GM08714 (cell line): ENCODE data around the gene PRDM16.

ENCODE experiments used
- H3K4me3 ChIP-seq: fragments of 200-500 bp; sonication (Bioruptor generic); 2 replicates; pipeline ENCODE4 v1.5.1; 2014; ENCODE audit warnings: mild to moderate bottlenecking, low read length, inconsistent platforms
- ZNF274 ChIP-seq: IDR thresholded peaks from 2 replicates; pipeline ENCODE4 v1.6.1; 2012; ENCODE audit warnings: mild to moderate bottlenecking, low read depth, low read length

PRDM16 gene

GRCh38 chr1:3430820-3431219 lies 361.8 kb downstream of the PRDM16 start:
- no peak for TF ChIP-seq ZNF274
- H3K4me3 ChIP-seq = no peak overlapping the region

- H3K4me3 ChIP-seq = no peak overlapping the region
- TF ChIP-seq ZNF274 = no peak
Observed at GRCh38 chr1:3431266-3431665, 362.3 kb downstream of the PRDM16 start.

- no peak for TF ChIP-seq ZNF274
Observed at GRCh38 chr1:3431686-3432085, 362.7 kb downstream of the PRDM16 start.

GRCh38 chr1:3432306-3432705 lies 363.3 kb downstream of the PRDM16 start:
- no peak overlapping the region for H3K4me3 ChIP-seq
- TF ChIP-seq ZNF274 = no peak

More at GRCh38 chr1:3431686-3432085, 362.7 kb downstream of the PRDM16 start:
- no peak overlapping the region for H3K4me3 ChIP-seq

- H3K4me3 ChIP-seq = no peak overlapping the region
- no peak for TF ChIP-seq ZNF274
Observed at GRCh38 chr1:3433076-3433475, 364.1 kb downstream of the PRDM16 start.

- no peak for TF ChIP-seq ZNF274
- H3K4me3 ChIP-seq = no peak overlapping the region
Observed at GRCh38 chr1:3433596-3434320, 364.8 kb downstream of the PRDM16 start.

- TF ChIP-seq ZNF274 = no peak
Observed at GRCh38 chr1:3434406-3435110, 365.6 kb downstream of the PRDM16 start.

GRCh38 chr1:3435666-3436065 lies 366.7 kb downstream of the PRDM16 start:
- no peak overlapping the region for H3K4me3 ChIP-seq
- no peak for TF ChIP-seq ZNF274

More at GRCh38 chr1:3434406-3435110, 365.6 kb downstream of the PRDM16 start:
- H3K4me3 ChIP-seq = no peak overlapping the region

GRCh38 chr1:3436451-3436850 lies 367.4 kb downstream of the PRDM16 start:
- TF ChIP-seq ZNF274 = no peak

GRCh38 chr1:3436901-3437300 lies 367.9 kb downstream of the PRDM16 start:
- no peak for TF ChIP-seq ZNF274
- no peak overlapping the region for H3K4me3 ChIP-seq

More at GRCh38 chr1:3436451-3436850, 367.4 kb downstream of the PRDM16 start:
- no peak overlapping the region for H3K4me3 ChIP-seq

GRCh38 chr1:3438661-3439180 lies 369.7 kb downstream of the PRDM16 start:
- H3K4me3 ChIP-seq = no peak overlapping the region
- no peak for TF ChIP-seq ZNF274

- TF ChIP-seq ZNF274 = no peak
- no peak overlapping the region for H3K4me3 ChIP-seq
Observed at GRCh38 chr1:3439346-3440299, 370.6 kb downstream of the PRDM16 start.

GRCh38 chr1:3440300-3440681 lies 371.3 kb downstream of the PRDM16 start:
- no peak for TF ChIP-seq ZNF274
- no peak overlapping the region for H3K4me3 ChIP-seq
